GM21723 (cell line): Measurements from ENCODE around the gene SASH3.

Source experiments
- ATAC-seq: cut with Tn5 transposase; IDR thresholded peaks from one replicate; pipeline ENCODE4 v1.9.1; 2021; ENCODE audit warnings: mild to moderate bottlenecking, moderate library complexity; ENCODE audit not compliant: unreplicated experiment

Gene SASH3

GRCh38 chrX:129808158-129808828, 28.5 kb downstream of the SASH3 start:
- ATAC-seq = no peak

DNA sequence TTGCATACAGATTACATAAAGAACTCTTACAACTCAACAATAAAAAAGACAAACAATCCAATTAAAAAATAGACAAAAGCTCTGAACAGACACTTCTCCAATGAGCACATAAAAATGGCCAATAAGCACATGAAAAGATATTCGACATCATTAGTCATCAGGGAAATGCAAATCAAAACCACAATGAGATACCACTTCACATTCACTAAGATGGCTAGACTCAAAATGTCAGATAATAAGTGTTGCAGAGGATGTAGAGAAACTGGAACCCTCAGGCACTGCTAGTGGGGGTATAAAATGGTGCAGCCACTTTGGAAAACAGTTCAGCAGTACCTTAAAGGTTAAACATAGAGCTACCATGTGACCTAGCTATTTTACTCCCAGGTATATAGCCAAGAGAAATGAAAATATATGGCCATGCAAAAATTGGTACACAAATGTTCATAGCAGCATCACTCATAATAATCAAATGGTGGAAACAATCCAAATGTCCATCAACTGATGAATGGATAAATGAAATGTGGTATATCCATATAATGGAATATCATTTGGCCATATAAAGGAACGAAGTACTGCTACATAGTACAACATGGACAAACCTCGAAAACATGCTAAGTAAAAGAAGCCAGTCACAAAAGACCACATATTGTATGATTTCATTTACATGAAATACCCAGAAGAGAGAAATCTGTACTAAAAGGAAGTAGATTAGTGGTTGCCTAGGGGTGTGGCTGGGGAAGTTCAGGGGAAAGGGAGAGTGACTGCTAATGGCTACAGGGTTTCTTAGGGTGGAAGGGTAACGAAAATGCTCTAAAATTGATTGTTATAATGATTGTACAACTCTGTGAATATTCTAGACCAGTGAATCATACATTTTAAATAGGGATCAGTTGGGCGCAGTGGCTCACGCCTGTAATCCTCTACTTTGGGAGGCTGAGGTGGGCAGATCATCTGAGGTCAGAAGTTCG, 29.4 kb downstream of the SASH3 start:
- ATAC-seq = no peak

- ATAC-seq = no peak
Observed at GRCh38 chrX:129813662-129814368, 34.1 kb downstream of the SASH3 start.

DNA sequence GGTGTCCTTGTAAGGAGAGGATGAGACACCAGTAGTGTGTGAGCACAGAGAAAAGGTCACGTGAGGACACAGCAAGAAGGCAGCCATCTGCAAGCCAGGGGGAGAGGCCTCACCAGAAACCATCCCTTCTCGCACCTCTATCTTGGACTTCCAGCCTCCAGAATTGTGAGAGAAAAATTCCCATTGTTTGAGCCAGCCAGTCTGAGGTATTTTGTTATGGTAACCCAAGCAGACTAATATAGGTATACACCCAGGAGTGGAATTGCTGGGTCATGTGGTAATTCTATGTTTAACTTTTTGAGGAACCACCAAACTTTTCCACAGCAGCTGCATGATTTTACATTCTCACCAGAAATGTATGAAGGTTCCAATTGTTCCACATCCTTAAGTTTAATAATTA, 38.4 kb downstream of the SASH3 start:
- ATAC-seq = no peak

- peak; percentile 66 for ATAC-seq
Observed at GRCh38 chrX:129823115-129823514, 43.4 kb downstream of the SASH3 start.

DNA sequence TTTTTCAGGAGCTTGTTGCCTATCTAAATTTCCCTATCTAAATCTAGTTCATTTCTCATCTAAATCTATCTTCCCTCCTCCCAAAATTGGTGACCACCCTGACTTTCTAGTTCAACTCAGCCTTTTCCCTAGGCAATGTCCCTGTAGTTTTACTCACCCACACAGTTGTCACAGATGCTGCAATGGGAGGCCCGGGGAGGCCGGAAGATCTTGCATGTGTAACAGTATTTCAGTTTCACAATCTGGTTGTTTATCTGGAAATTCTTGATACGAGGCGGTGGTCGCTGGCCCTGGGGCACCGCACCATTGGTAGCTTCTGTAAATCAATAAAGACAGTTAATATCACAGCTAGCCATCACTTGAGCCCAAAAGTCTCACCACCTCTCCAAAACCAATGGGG, 43.8 kb downstream of the SASH3 start:
- no peak for ATAC-seq

DNA sequence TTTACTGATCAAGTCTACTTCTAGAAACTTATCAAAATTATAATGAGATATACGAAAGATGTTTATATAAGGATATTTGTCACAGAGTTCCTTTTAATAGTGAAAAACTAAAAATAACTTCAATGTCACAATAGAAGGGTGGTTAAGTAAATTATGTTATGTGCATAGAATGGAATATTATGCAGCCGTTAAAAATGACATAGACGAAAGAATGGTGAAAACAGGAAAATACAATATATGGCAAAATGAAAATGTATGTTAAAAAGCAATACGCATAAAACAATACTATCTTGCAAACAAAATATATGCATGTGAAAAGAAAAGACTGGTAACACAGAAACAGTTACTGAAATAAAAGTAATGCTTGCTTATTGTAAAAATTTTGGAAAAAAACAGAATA, 44.9 kb downstream of the SASH3 start:
- no peak for ATAC-seq

- ATAC-seq = no peak
Observed at GRCh38 chrX:129825746-129826505, 46.2 kb downstream of the SASH3 start.

DNA sequence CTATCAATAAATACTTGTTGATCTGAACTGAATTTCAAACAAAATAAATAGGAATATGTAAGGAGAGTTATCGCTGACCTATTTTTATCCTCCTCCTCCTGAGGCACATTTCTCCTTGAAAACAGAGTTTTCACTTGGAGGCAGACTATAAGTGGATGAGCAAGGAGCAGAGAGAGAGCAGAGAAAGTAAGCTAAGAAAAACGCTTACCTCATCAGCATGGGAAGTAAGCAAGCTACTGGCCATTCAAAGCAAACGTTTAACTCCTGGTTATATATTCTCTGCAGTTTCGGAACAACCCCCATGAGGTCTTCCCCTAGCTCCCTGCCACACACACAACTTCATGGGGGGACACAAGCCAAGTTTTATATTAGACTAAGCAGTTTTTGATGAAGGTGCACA, 50.7 kb downstream of the SASH3 start:
- ATAC-seq = no peak

DNA sequence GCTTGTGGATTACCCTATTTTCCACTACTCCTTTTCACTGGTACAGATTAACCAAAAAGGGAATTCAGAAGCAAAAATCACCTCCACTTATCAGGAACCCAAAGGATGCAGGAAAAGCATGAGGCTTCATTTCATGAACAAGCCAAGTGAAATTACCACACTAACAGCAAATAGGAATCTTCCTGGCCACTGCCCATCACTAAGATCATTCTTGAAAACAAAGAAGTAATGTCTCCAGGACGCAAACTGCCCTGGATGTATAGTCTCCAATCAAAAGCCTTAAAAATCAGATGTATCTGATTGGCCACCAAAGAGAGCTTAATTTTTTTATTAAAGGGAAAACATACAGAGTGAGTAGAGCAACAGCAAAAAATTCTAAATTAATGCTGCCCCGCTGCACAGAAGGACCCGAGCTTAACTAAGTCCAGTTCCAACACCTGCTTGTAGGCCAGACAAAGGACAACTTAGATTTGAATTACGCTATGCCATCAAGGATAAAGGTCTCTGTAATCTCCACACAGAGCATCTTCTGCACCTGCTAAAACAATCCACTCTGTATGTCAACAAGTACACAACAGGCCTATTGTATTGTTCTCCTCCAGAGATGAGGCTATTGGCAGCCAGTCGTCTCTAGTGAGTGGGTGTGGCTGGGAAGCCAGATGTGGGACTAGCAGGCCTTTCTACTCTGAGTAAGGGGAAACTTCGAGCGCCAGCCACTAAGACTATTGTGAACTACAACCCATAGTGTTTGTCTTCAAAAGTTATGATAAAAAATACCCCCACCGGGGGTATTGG, 51.5 kb downstream of the SASH3 start:
- ATAC-seq = no peak

- no peak for ATAC-seq
Observed at GRCh38 chrX:129833153-129833990, 53.6 kb downstream of the SASH3 start.

DNA sequence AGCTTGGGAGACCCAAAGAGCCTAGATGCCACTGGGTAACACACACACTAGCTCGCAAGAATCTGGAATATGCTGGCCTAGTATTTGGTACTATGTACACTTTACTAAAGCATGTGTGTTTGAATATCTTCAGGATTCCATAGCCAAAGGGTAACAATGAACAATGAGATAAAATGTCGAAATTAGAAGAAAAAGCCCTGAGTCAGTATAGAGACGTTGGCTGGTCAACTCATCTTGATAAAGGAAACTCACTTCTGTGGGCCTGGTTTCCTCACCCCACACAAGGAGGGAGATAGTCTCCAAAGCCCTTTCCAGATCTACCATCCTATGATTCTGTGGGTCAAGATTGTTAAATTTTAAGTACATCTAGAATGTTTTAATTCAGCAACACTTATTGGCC, 57.1 kb downstream of the SASH3 start:
- ATAC-seq = no peak

- no peak for ATAC-seq
Observed at GRCh38 chrX:129840344-129840743, 60.6 kb downstream of the SASH3 start.

- no peak for ATAC-seq
Observed at GRCh38 chrX:129842510-129843208, 62.9 kb downstream of the SASH3 start.

- no peak for ATAC-seq
Observed at GRCh38 chrX:129843209-129843458, 63.4 kb downstream of the SASH3 start.

DNA sequence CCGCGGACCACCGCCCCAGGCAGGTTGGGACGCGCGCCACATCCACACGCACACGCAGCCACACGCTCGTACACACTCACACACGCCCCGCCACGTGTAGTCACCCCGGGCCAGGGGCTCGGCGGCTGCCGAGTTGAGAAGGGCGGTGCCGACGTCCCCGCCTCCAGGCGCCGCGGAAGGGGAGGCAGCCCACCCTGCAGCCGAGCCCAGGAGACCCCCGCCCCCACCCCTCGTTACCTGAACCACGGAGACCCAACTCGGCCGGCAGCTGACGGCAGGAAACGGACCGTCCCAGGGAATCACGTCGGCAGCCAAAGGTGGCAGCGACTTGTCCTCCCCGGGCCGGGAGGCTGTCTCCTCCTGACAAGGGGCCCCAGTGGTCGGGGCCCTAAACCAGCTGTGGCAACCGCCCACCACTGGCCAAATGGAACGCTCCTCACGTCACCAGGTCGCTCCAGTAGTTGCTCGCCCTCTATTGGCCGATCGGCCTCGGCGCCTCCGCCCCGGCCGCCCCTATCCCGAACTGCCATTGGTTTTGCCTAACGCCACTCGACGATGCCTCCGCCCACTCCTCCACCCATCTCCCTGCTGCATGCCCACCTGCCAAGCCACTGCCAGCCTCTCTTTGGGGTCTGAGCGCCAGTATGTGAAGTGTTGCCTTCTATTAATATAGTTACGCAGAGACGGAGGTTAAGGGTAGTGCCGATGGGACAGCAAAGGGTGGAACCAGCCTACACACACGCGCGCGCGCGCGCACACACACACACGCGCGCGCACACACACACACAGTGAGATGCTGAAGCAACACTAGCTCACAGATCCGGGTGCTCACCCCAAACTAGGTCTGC, 63.9 kb downstream of the SASH3 start, which contains the start of gene ZDHHC9:
Gene ZDHHC9, minus strand, starts transcription at position 428 of the 848 bp plus-strand sequence. CDS start 1,941 bp downstream, outside the sequence.
- ATAC-seq = peak; percentile 99
